Skeletal muscle satellite cell (primary cell): Measurements from ENCODE around the gene BLNK.

ENCODE experiments used
- H3K27me3 ChIP-seq: 2 replicates; pipeline ENCODE4 v1.7.0; 2013; ENCODE audit warnings: low read length; ENCODE audit not compliant: control insufficient read depth, insufficient read depth
- H3K36me3 ChIP-seq: 2 replicates; pipeline ENCODE4 v1.7.0; 2013; ENCODE audit warnings: mild to moderate bottlenecking, control low read depth, low read length; ENCODE audit not compliant: insufficient read depth
- H3K4me1 ChIP-seq: 2 replicates; pipeline ENCODE4 v1.7.0; 2013; ENCODE audit warnings: low read length; ENCODE audit not compliant: control insufficient read depth, insufficient read depth
- H3K4me2 ChIP-seq: 2 replicates; pipeline ENCODE4 v1.7.0; 2013; ENCODE audit warnings: mild to moderate bottlenecking, low read length
- H3K4me3 ChIP-seq: 2 replicates; pipeline ENCODE4 v1.7.0; 2013; ENCODE audit warnings: low read length
- H3K9ac ChIP-seq: 2 replicates; pipeline ENCODE4 v1.7.0; 2013; ENCODE audit warnings: mild to moderate bottlenecking, low read depth, low read length, moderate library complexity
- H3K9me3 ChIP-seq: replicated peaks from 2 replicates; pipeline ENCODE4 v1.7.0; 2013; ENCODE audit warnings: mild to moderate bottlenecking, control low read depth, low read length

Gene BLNK

DNA sequence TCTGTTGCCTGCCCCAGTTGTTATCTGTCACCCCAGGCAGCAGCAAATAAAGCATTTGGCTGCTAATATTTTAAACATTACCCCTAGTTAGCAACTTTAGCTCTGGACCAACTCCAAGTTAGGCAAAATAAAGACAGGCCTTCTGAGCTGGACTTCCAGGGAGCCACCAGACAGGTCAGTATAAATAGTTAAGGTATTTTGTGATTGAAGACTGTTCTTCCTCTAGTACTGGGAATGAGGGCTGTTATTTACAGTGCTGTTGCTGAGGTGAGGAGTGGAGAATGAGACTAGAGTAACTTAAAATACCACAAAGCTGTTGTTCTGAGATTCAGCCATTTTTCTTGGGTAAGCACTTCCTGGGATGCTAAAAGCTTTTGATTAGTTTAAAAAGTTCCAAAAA, 101.1 kb downstream of the BLNK start:
- Histone ChIP-seq H3K4me3 (no peak overlapping the region), H3K4me2 (no peak overlapping the region), H3K36me3 (no peaks in the 10 kb centered on the region), H3K9ac (no peak overlapping the region), H3K4me1 (no peaks in the 10 kb centered on the region), H3K27me3 (no peaks in the 10 kb centered on the region), H3K9me3 (no peaks in the 10 kb centered on the region)

DNA sequence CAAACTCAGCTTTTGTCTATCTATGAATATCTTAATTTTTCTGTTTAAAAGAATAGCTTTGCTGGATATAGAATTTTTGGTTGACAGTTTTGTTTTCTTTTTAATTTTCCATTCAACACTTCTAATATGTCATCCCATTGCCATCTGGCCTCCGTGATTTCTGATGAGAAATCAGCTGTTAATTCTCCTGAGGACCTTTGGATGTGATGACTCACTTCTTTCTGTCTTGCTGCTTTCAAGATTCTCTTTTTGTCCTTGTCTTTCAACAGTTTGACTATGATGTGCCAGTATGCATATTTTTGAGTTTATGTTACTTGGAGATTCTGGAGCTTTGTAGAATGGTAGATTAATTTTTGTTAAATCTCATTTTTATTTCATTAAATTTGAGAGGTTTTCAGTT, 102.8 kb downstream of the BLNK start:
- Histone ChIP-seq H3K4me3 (no peak overlapping the region), H3K9me3 (no peaks in the 10 kb centered on the region), H3K27me3 (no peaks in the 10 kb centered on the region), H3K36me3 (no peaks in the 10 kb centered on the region), H3K9ac (no peak overlapping the region), H3K4me2 (no peak overlapping the region), H3K4me1 (no peaks in the 10 kb centered on the region)

DNA sequence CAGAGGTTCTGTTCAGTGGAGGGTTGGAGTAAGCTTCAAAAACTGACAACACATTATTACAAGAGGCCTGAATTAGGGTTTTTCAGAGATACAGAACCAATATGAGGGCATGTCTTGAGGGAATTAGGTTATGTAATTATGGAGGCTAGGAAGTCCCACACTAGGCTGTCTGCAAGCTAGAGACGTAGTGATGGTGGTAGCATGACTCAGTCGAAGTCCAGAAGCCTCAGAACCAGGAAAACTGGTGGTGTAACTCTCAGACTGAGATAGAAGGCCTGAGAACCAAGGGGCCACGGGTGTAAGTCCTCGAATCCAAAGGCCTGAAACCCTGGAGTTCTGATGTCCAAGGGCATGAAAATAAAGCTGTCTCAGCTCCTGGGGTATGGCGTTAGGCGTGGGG, 105.6 kb downstream of the BLNK start:
- no peaks in the 10 kb centered on the region for H3K9me3 ChIP-seq
- no peak overlapping the region for H3K4me2 ChIP-seq
- no peaks in the 10 kb centered on the region for H3K4me1 ChIP-seq
- H3K36me3 ChIP-seq, result no peaks in the 10 kb centered on the region
- no peaks in the 10 kb centered on the region for H3K27me3 ChIP-seq
- H3K4me3 ChIP-seq, result no peak overlapping the region
- no peak overlapping the region for H3K9ac ChIP-seq

- no peak overlapping the region for H3K4me3 ChIP-seq
- H3K27me3 ChIP-seq, result no peaks in the 10 kb centered on the region
- no peak overlapping the region for H3K9ac ChIP-seq
- H3K4me2 ChIP-seq, result no peak overlapping the region
- H3K36me3 ChIP-seq, result peaks cover 44% of the 10 kb centered on the region
- H3K9me3 ChIP-seq, result no peaks in the 10 kb centered on the region
- peaks cover 8% of the 10 kb centered on the region for H3K4me1 ChIP-seq
Measured at GRCh38 chr10:96153070-96153469, 118.3 kb downstream of the BLNK start.

GRCh38 chr10:96152437-96152836, 118.9 kb downstream of the BLNK start:
- no peaks in the 10 kb centered on the region for H3K27me3 ChIP-seq
- peaks cover 8% of the 10 kb centered on the region for H3K4me1 ChIP-seq
- H3K36me3 ChIP-seq, result peaks cover 38% of the 10 kb centered on the region

More at GRCh38 chr10:96152437-96152836, 118.9 kb downstream of the BLNK start:
- H3K4me2 ChIP-seq, result no peak overlapping the region
- no peak overlapping the region for H3K9ac ChIP-seq
- no peaks in the 10 kb centered on the region for H3K9me3 ChIP-seq
- no peak overlapping the region for H3K4me3 ChIP-seq
